HL-60/S4 treated with phorbol 12-myristate 13-acetate at 8.2 ng/mL for 4 days and 3 days (cell line): Measurements from ENCODE around the gene NAT10.

Source experiments
- in situ Hi-C: fragments of 300-500 bp; cut with MboI; formaldehyde crosslinking; loops from 2 replicates; pipeline ENCODE4 v1.15.0; 2022; ENCODE audit warnings: low sequenced_read_pairs

Gene NAT10

DNA sequence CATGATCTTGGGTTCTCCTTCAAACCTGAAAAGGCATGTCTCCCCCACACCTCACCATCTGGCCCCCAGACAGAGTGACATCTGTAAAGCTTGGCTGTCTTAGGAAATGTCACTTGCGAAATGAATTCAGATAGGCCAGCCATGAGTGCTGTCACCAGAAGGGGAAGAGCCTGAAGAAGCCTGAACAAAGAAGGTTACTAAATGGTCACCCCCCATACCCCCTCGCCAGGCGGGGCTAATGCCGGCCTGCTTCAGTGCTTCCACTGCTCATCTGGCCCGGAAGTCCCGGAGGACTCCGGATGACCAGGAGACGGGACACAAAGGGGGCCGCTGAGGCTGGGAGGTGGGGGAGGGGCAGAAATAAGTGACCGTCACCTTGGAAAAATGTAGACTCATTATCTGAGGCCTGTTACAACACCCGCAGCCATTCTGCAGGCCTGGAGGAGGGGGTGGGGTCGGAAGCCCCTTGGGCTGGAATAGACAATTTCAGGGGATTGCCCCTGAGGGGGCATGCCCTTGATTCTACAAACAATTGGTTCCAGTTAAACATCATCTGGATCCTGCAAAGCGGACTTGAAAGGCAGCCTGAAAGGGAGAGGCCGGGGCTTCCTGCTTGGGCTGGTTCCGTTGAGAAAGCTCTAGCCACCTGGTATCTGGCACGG is 43.2 kb downstream of the NAT10 start:
- in situ Hi-C loops, result no loop called here

DNA sequence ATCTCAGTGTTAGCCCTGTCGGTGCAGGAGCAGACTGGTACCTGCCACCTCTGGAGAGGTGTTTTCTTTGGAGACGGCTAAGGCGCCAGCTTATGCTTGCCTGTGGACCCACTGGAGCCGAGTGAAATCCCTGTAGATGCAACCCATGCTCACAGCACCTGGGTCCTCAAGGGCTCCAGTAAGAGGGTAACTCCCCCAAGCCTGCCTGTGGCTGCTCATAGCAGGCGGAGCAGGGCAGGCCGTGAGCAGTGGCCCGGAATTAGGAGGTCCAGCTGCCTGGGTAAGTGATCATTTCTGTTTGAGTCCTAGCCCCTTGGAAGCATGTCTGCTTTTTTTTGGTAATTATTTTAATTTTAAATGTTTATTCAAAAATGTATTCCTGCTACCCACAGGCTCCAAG is 43.8 kb downstream of the NAT10 start:
- in situ Hi-C loops, result no loop called here

DNA sequence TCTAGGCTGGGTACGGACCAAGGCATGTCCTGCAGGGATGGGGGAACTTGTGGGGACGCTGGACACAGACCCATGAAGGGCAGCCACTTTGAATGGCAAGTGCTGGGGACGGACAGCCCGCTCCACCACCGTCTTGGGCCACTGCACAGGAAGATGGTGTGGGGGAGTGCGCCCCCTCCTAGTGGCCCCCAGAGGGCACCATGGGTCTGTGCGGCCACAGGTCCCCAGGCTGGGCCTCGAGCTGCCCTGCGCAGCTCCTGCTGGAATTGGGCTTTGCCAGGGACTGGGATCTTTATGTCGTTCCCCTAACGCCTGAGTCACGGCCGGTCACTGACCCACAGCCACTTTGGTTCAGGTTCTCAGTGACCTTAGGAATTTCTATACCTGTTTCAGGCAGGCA is 44.4 kb downstream of the NAT10 start:
- in situ Hi-C loops, result loop anchor here (10.0 to 25.0 kb wide), 2 partner anchors 205 to 338 kb away; partner anchors contain the start of gene ABTB2

DNA sequence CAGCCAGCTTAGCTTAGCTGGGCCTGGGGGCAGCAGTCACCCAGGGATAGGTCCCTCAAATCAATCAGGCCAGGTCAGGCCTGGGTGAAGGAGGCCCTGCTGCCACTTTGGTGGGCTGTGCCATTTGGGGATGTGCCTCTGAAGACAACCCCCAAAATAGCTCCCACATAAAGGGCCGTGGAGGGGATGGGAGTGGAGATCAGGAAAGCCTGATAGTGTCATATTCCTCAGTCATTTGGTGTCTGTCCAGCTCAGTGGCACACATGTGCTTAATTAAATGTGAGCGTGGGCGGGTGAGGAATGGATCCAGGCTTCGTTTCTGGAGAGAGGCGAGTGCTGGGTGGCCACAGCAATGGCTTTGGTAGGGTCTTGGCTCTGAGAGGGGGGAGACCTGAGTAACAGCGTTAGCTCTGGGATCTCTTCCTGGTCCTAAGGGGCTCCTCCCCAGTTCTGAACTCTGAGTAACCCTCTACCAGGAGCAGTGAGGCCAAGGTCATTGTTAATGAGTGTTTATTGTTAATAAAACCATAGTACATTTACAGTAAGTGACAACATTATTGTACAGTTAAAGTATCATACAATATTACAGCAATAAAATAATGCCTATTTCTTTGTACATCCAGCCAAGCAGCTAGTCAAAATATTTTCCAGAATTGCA is 45.2 kb downstream of the NAT10 start:
- in situ Hi-C loops, result loop anchor here (10.0 to 25.0 kb wide), 2 partner anchors 204 to 337 kb away; partner anchors contain the start of gene ABTB2

DNA sequence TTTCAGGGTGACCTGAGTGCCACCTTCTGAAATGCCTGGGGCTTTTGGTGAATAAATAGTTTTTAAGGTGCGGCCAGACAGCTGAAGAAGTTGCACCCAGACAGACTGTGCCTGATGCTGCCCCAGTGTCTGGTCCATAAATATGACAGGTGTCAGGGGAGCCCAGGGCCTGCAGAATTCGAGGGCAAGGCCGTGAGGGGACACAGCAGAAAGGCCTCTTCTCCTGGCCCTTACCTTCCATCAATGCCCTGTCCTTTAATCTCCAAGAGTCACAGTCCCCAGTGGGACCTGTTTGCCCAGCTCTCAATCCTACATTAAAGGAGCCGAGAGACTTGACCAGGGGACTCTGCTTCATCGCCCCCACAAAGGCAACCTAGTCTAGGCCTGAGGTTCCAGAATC is 45.7 kb downstream of the NAT10 start:
- in situ Hi-C loops, result loop anchor here (10.0 to 25.0 kb wide), 2 partner anchors 204 to 336 kb away; partner anchors contain the start of gene ABTB2

DNA sequence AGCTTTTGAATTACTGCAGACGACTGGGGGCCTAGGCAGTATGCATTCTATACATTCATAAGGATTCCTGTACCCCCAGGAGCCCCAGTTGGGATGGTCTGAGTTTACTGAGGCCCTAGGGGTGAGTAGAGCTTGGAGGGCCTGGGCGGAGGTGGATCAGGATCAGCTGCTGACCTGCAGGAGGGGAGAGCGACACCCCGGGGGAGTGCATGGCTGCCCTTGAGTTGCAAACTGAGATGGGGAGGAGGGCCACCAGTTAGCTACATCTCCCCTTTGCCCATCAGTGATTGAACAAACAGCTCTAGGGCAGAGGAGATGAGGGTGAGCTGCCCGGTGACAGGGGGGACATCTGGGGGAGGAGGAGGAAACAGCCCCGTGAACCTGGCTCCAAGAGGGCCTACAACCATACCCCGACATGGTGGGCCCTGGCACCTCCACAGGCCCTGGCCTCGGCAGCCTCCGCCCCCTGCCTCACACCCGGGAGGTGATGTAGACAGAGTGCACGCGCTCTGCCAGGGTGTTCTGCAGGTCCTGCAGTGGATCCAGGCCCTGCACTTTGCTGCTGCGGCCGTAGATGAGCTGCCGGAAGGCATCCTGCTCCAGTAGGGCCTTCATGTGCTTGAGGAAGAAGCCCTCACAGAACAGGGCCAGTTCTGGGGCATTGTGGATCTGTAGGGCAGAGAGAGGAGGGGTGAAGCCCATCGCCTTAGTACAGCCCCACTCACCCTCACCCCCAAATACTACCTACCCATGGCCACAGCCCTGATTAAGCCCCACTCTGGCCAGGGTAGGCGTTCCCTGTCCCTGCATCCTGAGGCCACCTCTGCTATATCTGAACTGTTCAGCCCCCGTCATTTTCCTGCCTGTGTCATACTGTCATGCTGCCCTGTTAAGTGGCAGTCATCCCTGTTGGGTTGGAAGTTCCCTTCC is 46.8 kb downstream of the NAT10 start:
- in situ Hi-C loops, result loop anchor here (10.0 to 25.0 kb wide), 2 partner anchors 203 to 335 kb away; partner anchors contain the start of gene ABTB2

DNA sequence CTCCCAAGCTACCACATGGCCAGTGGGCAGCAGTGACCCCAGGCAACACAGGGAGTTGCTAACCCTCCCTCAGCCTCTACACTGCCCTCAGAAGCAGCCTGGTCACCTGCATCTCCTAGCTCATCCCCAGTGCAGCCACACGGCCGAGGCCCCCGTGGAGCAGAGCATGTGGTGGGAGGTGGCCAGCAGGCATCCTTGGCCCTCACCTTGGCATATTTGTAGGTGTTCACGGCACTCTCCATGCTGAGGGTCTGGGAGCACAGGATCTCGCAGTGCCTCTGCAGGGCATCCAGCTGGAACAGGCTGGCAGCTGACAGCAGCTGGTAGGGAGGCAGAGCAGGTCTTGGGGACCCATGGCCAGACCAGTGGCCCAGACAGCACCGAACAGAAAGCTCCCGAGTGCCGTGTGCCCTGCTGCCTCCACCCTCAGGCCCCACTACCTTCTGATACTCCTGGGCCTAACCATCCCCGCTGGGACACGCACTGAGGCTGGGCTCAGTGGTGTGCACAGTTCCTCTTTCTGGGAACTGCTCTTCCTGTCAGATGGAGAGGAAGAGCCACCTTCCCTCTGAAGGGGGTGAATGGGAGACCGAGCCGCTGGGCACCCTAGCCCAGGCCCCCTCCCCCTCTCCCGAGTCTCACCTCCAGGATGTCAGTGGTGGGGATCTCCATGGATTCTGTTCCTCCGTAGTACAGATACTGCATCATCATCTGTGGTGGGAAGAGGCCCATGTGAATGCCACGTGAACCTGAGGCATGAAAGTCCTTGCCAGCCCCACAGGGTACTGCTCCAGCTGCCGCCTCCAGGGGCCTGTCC is 48.8 kb downstream of the NAT10 start:
- in situ Hi-C loops, result loop anchor here (10.0 to 25.0 kb wide), 2 partner anchors 201 to 333 kb away; partner anchors contain the start of gene ABTB2

DNA sequence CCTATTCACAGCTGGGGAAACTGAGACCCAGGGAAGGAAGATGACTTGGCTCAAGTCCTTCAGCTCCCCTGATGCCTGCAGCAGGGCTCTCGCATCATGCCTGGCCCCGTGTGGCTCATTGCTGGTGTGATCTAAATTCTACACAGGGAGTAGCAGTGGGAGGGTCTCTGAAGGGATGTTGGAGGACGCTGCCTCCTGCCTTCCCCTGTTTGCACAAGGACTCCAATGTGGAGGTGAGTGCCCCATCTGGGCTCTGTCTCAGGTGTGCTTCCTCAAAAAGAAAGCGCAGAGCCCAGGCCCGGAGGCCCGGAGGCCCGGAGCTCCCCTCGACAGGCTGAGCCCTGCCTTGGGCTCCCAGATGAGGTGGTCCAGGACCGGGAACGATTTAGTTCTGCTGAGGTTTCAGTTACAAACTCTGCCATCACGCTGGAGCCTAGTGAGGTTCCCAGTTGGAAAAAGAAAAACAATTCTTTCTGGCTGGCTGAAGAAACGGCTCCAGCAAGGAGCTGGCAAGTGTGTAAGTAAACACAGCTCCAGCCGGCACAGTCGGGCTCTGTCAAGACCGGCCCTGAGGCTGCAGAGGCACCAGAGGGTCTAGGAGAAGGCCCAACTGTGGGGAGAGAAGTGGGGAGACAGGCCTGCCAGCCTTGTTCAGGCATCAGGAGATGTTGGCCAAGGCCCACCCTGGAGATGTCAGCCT is 49.8 kb downstream of the NAT10 start:
- in situ Hi-C loops, result loop anchor here (10.0 to 25.0 kb wide), 2 partner anchors 200 to 332 kb away; partner anchors contain the start of gene ABTB2

DNA sequence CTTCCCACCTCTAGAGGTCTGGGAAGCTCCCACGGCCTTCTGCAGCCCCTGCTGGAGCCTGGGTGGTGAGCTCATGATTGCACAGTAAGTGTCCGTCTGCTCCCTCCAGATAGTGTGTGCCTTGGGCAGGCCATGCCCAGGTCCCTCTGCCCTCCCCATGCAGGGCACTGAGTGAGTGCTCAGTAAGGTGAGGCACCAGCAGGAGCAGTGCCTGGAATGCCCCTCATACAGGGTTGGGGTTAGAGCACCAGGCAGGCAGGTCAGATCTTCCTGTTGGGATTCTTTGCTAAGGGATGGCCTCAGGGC is 50.3 kb downstream of the NAT10 start:
- in situ Hi-C loops, result loop anchor here (10.0 to 25.0 kb wide), 2 partner anchors 199 to 332 kb away; partner anchors contain the start of gene ABTB2

DNA sequence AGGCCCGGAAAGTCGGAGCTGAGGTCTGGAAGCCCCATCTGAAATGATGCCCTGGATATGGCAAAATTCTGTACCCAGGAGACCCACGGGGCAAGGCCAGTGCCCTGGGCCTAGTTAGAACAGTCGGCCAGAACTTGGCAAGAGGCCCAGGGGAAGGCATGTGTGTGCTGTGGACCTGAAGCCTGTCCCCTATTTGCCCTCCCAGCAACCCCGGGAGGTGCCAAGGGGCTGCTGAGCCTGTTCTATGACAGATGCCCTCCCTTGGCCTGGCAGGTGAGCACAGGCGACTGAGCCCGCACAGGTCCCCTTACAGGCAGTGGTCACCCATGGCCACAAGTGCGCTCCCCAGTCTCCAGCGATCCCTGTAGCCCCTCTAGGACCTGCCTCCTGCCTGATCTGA is 51.7 kb downstream of the NAT10 start:
- in situ Hi-C loops, result loop anchor here (10.0 to 25.0 kb wide), 2 partner anchors 198 to 330 kb away; partner anchors contain the start of gene ABTB2

DNA sequence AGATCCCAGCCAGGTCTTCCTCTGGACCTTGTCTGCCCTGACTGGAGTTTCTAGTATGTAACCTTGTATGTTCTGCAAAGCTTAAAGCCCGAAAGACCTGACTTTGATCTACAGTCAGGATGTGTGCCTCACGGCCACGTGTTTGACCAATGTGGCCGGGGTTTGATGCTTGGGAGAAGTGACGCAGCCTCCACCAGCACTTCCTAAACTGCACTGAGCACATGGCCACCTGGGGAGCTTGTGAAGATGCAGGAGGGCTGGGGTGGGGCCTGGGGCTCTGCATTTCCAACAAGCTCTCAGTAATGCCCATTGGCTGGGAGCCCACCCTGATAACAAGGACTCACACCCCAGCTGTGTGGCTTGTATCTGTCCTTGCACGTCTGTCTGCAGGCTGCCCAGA is 53.2 kb downstream of the NAT10 start:
- in situ Hi-C loops, result loop anchor here (10.0 to 25.0 kb wide), 2 partner anchors 196 to 329 kb away; partner anchors contain the start of gene ABTB2

DNA sequence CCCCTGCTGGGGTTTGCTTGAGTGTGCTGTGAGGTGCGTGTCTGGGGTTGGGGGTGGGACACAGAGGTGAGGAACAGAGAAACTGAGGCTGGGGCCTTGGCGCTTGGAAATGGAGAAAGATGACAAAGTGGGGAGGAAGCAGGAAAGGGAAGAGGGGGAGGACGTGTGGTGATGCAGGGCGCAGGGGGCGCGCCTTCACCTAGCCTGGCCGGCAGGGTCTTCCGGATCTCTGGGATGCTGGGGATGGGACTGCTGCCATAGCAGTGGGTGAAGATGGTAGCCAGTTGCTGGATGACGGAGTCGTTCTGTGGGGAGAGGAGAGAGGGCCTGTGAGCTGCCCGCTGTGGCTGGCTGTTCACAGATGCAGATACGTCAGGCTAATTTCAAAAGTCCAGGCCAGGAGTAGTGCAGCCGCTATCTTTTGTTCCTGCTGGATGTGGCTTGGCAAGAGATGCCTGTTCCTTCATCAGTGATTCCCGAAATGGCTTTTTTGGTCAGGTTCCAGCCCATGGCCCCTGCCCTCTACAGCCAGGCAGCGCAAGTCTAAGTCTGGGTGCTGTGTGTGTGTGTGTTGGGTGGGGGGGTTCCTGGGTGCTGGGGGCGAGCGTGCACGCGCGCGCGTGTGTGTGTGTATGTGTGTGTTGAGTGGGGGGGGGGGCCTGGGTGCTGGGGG is 54.8 kb downstream of the NAT10 start:
- in situ Hi-C loops, result loop anchor here (25.0 kb wide), 1 partner anchor 327 kb away; no protein-coding TSS in a partner anchor

DNA sequence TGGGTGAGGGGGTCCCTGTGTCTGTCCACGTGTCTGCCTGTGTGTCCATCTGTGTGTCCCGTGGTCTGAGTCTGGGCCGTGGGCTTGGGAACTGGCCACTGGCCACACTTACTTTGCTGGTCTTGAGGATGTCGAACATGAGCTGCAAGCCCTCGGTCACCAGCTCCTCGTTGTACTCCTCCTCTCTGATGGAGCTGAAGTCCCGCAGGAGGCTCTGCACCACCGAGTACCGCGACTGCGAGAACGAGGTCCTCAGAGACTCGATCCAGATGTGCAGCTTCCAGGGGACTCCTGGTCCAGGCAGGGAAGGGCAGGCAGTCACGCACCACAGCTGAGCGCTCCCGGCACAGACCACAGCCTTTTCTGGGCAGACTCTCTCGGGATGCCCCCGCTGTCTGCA is 55.4 kb downstream of the NAT10 start:
- in situ Hi-C loops, result loop anchor here (25.0 kb wide), 1 partner anchor 327 kb away; no protein-coding TSS in a partner anchor

DNA sequence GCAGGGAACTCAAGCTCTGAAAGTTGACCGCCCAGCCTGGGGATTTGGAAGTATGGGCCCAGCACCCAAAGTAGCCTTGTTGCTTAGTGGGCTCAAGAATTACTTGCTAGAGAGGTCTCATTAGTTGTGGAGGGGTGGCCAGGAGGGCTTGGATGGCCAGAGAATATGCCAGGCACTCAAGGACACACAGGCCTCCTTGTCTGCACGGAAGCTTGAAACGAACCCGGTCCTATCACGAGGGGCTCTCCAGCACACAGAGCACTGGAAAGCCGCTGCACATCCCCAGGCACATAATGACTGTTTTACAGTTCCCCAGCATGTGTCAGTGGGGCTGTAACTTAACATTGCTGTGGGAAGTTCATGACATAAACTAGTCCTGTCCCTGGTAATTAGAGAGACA is 55.9 kb downstream of the NAT10 start:
- in situ Hi-C loops, result loop anchor here (25.0 kb wide), 1 partner anchor 326 kb away; no protein-coding TSS in a partner anchor

DNA sequence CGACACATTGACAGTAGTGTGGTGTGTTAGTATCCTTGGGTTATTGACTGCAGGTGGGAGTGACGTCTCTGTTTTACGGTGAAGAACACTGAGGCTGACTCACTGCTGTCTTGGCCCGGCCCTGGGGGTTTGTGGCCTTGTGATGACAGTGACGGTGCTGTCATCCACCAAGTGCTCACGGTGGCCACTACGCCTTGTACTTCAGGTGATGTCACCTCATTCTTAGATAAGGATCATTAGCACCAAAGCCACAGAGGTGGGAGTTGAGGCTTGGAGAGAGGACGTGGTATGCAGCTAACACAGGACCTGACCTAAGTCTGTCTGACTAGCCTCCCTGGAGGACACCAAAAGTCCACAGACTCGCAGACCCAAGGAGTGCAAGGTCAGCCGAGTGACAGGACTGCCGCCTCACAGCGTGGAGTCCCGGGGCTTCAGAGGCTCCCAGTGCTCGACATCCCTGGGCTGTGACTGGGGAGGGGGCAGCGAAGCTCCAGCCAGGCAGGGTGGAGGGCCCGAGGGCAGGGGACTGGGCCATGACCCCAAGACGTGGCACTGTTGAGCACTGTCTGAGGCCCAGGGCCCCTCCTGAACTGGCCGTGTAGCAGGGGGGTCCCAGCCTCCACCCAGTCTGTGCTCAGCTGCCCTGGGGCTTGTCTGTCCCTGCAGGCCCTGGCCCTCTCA is 56.5 kb downstream of the NAT10 start:
- in situ Hi-C loops, result loop anchor here (25.0 kb wide), 1 partner anchor 325 kb away; no protein-coding TSS in a partner anchor

DNA sequence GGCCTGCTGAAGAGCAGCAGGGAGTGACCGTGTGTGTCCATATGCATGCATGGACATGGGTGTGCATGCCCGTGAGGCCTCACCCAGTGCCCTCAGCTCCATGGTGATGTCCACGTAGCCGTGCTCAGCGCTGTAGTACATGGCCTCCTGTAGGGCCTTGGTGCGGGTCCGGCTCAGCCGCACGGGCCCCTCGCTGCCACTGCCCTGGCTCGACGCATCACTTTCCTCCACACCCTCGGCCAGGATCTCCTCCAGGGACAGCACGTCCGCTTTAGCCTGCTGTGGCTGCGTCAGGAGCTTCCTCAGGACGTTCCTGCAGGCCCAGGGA is 57.0 kb downstream of the NAT10 start:
- in situ Hi-C loops, result loop anchor here (25.0 kb wide), 1 partner anchor 325 kb away; no protein-coding TSS in a partner anchor

DNA sequence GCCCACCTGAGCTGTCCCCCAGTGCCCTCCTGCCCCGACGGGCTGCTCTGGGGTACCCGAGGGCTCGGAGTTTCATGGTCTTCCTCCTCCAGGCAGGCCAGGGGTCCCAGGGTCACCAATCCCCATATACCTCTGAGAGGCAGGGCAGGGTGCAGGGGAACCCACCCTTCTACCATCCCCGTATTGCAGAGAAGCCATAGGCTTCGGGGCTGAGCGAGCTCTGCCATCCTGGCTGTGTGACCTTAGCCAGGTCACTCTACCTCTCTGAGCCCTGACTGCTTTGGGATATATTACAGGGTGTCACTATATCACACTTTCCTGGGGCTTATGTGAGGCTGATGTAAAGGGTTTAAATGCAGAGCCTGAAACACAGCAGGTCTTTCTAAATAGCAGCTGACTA is 57.4 kb downstream of the NAT10 start:
- in situ Hi-C loops, result loop anchor here (25.0 kb wide), 1 partner anchor 324 kb away; no protein-coding TSS in a partner anchor

DNA sequence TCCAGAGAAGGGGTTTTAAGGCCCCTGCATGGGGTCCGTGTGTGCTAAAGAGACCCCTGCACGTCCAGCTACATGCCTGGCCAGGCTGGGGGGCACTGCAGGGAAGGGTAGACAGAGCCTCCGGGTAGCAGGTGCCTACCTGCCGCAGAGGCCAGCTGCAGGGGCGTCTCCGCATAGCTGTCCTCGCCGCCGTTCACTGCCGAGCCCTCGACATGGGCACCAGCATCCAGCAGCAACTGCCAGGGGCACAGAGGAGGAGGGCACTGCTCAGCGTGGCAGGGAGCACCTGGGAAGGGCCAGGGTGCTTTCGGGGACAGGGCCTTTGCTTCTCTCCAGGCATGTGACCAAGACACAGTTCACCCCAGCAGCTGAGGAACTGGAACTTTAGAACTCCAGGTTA is 59.7 kb downstream of the NAT10 start:
- in situ Hi-C loops, result loop anchor here (25.0 kb wide), 1 partner anchor 322 kb away; no protein-coding TSS in a partner anchor
